ENCODE data around the gene PTPRU. TPM values are rescaled to one million over a fixed set of nuclear protein-coding genes. Genes with fewer than 3 reads are reported as not detected.

Gene PTPRU
- total RNA-seq, 2 donors from 2014 or later, result 24.1 to 40.2 TPM

GRCh38 chr1:29364101-29364678 is 127.9 kb downstream of the PTPRU start:
- no peak for DNase-seq
- no peak for ATAC-seq
- H3K4me3 ChIP-seq, result no peak overlapping the region
- no peak overlapping the region for H3K27ac ChIP-seq
- H3K27me3 ChIP-seq, result no peaks in the 10 kb centered on the region
- intact Hi-C loops (cut with DNase I), result no loop called here
- TF ChIP-seq CTCF (IDR thresholded peaks at IDR 0.05), result no peak
- no peak for TF ChIP-seq POLR2A (IDR thresholded peaks at IDR 0.05)
- no peaks in the 10 kb centered on the region for H3K36me3 ChIP-seq (replicated peaks in 1 of 2; ENCODE audit: insufficient read depth in 1 of 2, low read depth in 2 of 2)
- no peaks in the 10 kb centered on the region for H3K4me1 ChIP-seq
- WGBS, 2 donors, result 82 to 83% methylated on average over 6 of the region's 6 CpGs
- H3K9me3 ChIP-seq, result no peaks in the 10 kb centered on the region

GRCh38 chr1:29365906-29366670 is 129.8 kb downstream of the PTPRU start:
- Histone ChIP-seq H3K27ac (no peak overlapping the region), H3K36me3 (replicated peaks in 1 of 2; ENCODE audit: insufficient read depth in 1 of 2, low read depth in 2 of 2) (no peaks in the 10 kb centered on the region), H3K27me3 (no peaks in the 10 kb centered on the region), H3K4me3 (no peak overlapping the region), H3K4me1 (no peaks in the 10 kb centered on the region), H3K9me3 (no peaks in the 10 kb centered on the region)
- TF ChIP-seq CTCF (IDR thresholded peaks at IDR 0.05), result no peak
- no peak for TF ChIP-seq POLR2A (IDR thresholded peaks at IDR 0.05)
- intact Hi-C loops (cut with DNase I), result no loop called here
- ATAC-seq (no peak), DNase-seq (no peak)
- WGBS, 2 donors, result 74 to 82% methylated on average over 11 of the region's 11 CpGs

- Histone ChIP-seq H3K27ac (no peak overlapping the region), H3K9me3 (no peaks in the 10 kb centered on the region), H3K27me3 (no peaks in the 10 kb centered on the region), H3K4me1 (no peaks in the 10 kb centered on the region), H3K36me3 (replicated peaks in 1 of 2; ENCODE audit: insufficient read depth in 1 of 2, low read depth in 2 of 2) (no peaks in the 10 kb centered on the region), H3K4me3 (no peak overlapping the region)
- intact Hi-C loops (cut with DNase I), result no loop called here
- DNase-seq, result no peak
- TF ChIP-seq CTCF (IDR thresholded peaks at IDR 0.05) (no peak), POLR2A (IDR thresholded peaks at IDR 0.05) (no peak)
- ATAC-seq, result no peak
- WGBS, 2 donors, result 56 to 75% methylated on average over 10 to 17 of the region's 17 CpGs
These were observed 132.9 kb downstream of the PTPRU start for GRCh38 chr1:29368936-29369932.

- ATAC-seq, result no peak
- Histone ChIP-seq H3K27ac (no peak overlapping the region), H3K9me3 (no peaks in the 10 kb centered on the region), H3K36me3 (replicated peaks in 1 of 2; ENCODE audit: insufficient read depth in 1 of 2, low read depth in 2 of 2) (no peaks in the 10 kb centered on the region), H3K27me3 (no peaks in the 10 kb centered on the region), H3K4me3 (no peak overlapping the region), H3K4me1 (no peaks in the 10 kb centered on the region)
- WGBS, 2 donors, result 34 to 59% methylated on average over 3 of the region's 3 CpGs
- intact Hi-C loops (cut with DNase I), result no loop called here
- no peak for DNase-seq
- TF ChIP-seq CTCF (IDR thresholded peaks at IDR 0.05), result no peak
- TF ChIP-seq POLR2A (IDR thresholded peaks at IDR 0.05), result no peak
These were observed 133.7 kb downstream of the PTPRU start for GRCh38 chr1:29370067-29370466.
